VCaP (cell line): Measurements from ENCODE around the gene B3GAT2.

ENCODE experiments used
- H3K27ac ChIP-seq: fragments of 450-650 bp; 2 replicates; pipeline ENCODE4 v1.5.1; 2017
- CTCF ChIP-seq: fragments of 450-650 bp; conservative IDR thresholded peaks from 2 replicates; pipeline ENCODE4 v1.5.1; 2017; ENCODE audit warnings: mild to moderate bottlenecking, moderate library complexity

The B3GAT2 gene

GRCh38 chr6:70982747-70983146 lies 25.9 kb upstream of the B3GAT2 start:
- TF ChIP-seq CTCF: no peak
- no peak overlapping the region for H3K27ac ChIP-seq

- TF ChIP-seq CTCF: no peak
- H3K27ac ChIP-seq: no peak overlapping the region
Observed at GRCh38 chr6:70980727-70981126, 23.9 kb upstream of the B3GAT2 start.

GRCh38 chr6:70973604-70974003 lies 16.7 kb upstream of the B3GAT2 start:
- no peak for TF ChIP-seq CTCF
- H3K27ac ChIP-seq: no peak overlapping the region

DNA sequence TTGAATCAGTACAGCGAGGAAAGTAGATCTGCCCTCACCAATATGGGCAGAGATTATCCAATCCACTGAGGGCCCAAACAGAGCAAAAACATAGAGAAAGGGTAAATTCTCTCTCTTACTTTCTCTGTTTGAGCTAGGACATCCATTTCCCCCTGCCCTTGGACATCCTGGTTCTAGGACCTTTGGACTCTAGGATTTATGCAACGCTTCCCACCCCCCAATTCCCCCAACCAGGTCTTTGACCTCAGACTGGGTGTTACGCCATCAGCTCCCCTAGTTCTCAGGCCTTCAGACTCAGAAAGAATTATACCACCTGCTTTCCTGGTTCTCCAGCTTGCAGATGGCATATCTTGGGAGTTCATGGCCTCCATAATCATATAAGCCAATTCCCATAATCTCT lies 10.2 kb upstream of the B3GAT2 start:
- TF ChIP-seq CTCF: no peak
- no peak overlapping the region for H3K27ac ChIP-seq

GRCh38 chr6:70957284-70957617 lies 391 bp upstream of the B3GAT2 start:
- no peak overlapping the region for H3K27ac ChIP-seq
- TF ChIP-seq CTCF: no peak

DNA sequence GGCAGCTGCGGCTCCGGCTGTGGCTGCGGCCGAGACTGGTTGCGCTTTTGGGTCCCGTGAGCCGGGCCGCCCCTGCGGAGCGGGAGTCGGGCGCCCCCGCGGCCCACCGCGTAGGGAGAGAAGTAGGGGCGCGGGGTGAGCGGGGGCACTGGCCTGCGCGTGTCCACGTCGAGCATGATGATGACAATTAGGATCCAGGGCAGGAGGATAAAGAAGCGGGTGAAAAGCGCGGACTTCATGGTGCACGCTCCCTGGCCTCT lies 739 bp downstream of the B3GAT2 start:
- H3K27ac ChIP-seq: no peak overlapping the region; the same call in 1 of the 2 replicates
- peak; percentile 49 for TF ChIP-seq CTCF

- no peak overlapping the region; the same call in 1 of the 2 replicates for H3K27ac ChIP-seq
- TF ChIP-seq CTCF: peak; percentile 95
Observed at GRCh38 chr6:70955441-70956190, 1.2 kb downstream of the B3GAT2 start.
